Loucy (cell line): ENCODE data around the gene PRKN.

Source experiments
- CTCF ChIP-seq: fragments of 200-600 bp; sonication (generic); conservative IDR thresholded peaks from 2 replicates; pipeline ENCODE4 v1.5.1; 2014; ENCODE audit warnings: mild to moderate bottlenecking, antibody characterized with exemption, low read length
- EZH2phosphoT487 ChIP-seq: fragments of 200-600 bp; IDR thresholded peaks from 2 replicates; pipeline ENCODE4 v1.6.1; 2018; ENCODE audit warnings: antibody characterized with exemption, mild to moderate bottlenecking, moderate library complexity, borderline replicate concordance

DNA sequence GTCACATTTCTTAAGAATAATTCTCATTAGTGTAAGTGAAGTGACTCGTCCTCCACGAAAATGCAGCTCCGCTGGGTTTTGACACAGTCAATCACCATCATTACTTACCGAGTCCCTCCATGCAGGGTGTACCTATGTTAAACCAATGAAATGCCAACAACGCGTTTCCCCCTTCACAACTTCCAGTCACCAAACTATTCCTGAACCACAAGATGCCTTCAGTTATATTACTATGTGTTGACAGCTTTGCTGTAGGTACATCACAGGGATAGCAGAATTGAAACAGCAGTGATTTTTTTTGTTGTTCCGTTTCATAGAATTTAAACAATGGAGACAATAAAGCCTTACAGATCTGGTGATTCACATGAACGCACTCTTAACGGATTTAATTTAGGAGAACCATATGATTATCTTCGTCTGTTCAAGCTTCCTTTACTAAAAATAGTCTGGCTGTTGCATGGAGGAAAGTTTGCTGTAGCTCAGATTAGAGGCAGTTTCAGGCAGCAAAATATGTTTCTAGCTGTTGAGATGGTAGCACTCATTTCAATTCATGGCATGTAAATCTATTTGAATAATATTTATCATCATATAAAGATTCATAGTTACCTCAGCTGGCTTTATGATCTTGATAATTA lies 652.8 kb downstream of the PRKN start:
- TF ChIP-seq CTCF (no peak), EZH2phosphoT487 (no peak)
